ENCODE results near the gene HDAC7.

DNA sequence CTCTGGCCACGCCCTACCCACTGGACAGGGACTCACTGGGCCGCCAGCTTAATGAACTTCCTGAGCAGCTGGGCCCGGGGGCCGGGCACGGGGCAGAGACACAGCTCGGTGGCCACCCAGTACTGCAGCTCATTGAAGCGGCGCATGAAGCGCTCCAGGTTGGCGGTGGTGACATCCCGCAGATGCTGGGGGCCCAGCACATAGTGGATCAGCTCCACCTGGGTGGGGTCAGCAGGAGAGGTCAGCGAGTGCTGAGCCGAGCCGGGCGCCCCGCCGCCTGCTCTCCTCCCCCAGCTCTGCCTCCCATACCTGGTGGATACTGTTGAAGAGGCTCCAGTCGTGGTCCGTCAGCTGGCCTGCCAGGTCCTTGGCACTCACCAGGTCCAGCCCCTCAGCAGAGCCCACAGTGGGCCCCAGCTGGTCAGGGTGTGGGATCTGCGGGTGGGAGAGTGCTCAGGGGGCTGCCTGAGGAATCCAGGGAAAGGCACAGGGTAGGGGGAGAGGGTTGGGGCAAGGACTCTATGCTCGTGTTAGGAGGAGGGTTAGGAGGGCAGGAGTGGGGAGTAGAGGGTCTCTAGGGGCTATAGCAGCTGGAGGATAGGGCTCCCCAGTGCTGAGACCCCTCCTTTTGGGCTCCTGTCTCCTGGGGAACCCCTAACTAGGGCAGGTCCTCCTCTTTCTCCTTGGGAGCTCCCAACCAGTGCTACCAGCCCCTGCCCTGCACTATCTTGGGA, 78.9 kb downstream of the HDAC7 start:
- no peak for TF ChIP-seq CTCF (IDR thresholded peaks at IDR 0.05)
- TF ChIP-seq POLR2A (IDR thresholded peaks at IDR 0.05) = no peak

Measured in adrenal gland (tissue), 5 donors.